ENCODE data around the gene ST3GAL6.

DNA sequence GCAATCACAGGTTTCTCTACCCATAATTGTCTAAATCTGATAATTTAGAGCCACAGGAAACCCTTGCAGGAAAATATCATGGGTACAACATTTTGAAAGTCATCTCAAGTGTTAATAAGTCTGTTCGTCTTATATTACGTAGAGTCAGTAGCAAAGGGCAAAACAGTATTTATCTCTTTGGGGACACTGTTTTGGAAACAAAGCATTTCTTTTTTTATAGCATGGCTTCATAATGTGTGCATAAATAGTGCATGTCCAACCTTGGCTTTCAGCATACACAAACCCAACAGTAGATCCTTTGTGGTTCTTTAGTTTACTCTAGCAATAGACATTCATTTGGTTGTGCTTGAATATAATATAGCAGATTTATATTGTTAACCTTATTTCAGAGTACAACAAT lies 24.0 kb downstream of the ST3GAL6 start:
- no peak for TF ChIP-seq CTCF (IDR thresholded peaks at IDR 0.05; ENCODE audit: poor library complexity, severe bottlenecking)
- no peak for TF ChIP-seq POLR2AphosphoS5 (IDR thresholded peaks at IDR 0.05)
- TF ChIP-seq EP300 (conservative IDR thresholded peaks at IDR 0.05; ENCODE audit: poor library complexity, severe bottlenecking), result no peak
- TF ChIP-seq TAF1 (IDR thresholded peaks at IDR 0.05; ENCODE audit: low read depth), result no peak
- TF ChIP-seq REST (IDR thresholded peaks at IDR 0.05; ENCODE audit: borderline replicate concordance), result no peak
- TF ChIP-seq SMC3 (conservative IDR thresholded peaks at IDR 0.05; ENCODE audit: poor library complexity), result no peak
- no peak for TF ChIP-seq EZH2 (IDR thresholded peaks at IDR 0.05; ENCODE audit: borderline replicate concordance, insufficient read depth, low read length, poor library complexity, severe bottlenecking)
- no peak for TF ChIP-seq RAD21 (conservative IDR thresholded peaks at IDR 0.05)
